Measurements from ENCODE around the gene FHOD1. TPM values are rescaled to one million over a fixed set of nuclear protein-coding genes. Genes with fewer than 3 reads are reported as not detected.

The FHOD1 gene
- total RNA-seq, 1 experiment from 2014 or later = 45.5 TPM

DNA sequence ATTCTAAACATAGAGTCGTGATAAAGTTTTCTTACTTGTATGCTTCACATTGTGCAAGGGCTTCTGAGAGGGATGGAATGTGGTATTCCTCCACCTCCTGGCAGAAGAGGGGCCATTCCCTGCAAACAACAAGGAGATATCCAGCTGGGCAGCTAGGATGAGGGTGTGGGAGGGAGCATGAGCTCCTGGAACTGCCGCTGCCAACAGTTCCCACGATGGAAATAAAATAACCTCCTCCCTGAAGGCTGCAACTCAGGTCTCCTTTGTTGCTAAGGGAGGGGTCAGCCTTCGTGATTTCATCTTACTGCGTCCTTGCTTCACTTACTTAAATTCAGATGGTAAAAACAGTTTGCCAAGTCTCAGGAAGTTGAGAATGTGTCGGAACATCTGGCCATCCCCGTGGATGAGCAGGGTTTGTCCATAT lies 47.7 kb upstream of the FHOD1 start:
- no peaks in the 10 kb centered on the region for H4K20me1 ChIP-seq (ENCODE audit: low read length)
- no peaks in the 10 kb centered on the region for H3F3A ChIP-seq (ENCODE audit: low read length, unreplicated experiment)
- H3K4me3 ChIP-seq (ENCODE audit: low read length) = no peak overlapping the region
- H3K9me2 ChIP-seq (replicated peaks; ENCODE audit: low read length) = no peaks in the 10 kb centered on the region
- no TSS peak for BruUV-seq (replicated peaks)
- no peaks in the 10 kb centered on the region for H3K36me3 ChIP-seq (ENCODE audit: low read depth, low read length)
- no peak overlapping the region for H3K27ac ChIP-seq (ENCODE audit: low read length)
- peaks cover 13% of the 10 kb centered on the region for H3K4me1 ChIP-seq (ENCODE audit: insufficient read depth, low read length)
- H2AFZ ChIP-seq (ENCODE audit: low read length) = no peak overlapping the region
- DNase-seq (no peak), ATAC-seq (no peak)
- TF ChIP-seq EZH2phosphoT487 (IDR thresholded peaks at IDR 0.05; ENCODE audit: borderline replicate concordance, low read length) (no peak), EZH2 (IDR thresholded peaks at IDR 0.05; ENCODE audit: low read length, unreplicated experiment) (no peak)
- TF ChIP-seq, protein P1, sequence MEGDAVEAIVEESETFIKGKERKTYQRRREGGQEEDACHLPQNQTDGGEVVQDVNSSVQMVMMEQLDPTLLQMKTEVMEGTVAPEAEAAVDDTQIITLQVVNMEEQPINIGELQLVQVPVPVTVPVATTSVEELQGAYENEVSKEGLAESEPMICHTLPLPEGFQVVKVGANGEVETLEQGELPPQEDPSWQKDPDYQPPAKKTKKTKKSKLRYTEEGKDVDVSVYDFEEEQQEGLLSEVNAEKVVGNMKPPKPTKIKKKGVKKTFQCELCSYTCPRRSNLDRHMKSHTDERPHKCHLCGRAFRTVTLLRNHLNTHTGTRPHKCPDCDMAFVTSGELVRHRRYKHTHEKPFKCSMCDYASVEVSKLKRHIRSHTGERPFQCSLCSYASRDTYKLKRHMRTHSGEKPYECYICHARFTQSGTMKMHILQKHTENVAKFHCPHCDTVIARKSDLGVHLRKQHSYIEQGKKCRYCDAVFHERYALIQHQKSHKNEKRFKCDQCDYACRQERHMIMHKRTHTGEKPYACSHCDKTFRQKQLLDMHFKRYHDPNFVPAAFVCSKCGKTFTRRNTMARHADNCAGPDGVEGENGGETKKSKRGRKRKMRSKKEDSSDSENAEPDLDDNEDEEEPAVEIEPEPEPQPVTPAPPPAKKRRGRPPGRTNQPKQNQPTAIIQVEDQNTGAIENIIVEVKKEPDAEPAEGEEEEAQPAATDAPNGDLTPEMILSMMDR (conservative IDR thresholded peaks at IDR 0.05; ENCODE audit: low read depth, low read length) = no peak
- no peaks in the 10 kb centered on the region for H3K79me2 ChIP-seq (ENCODE audit: low read length)
- no peaks in the 10 kb centered on the region for H3K27me3 ChIP-seq (ENCODE audit: low read length)
- POLR2A ChIA-PET (ENCODE audit: unreplicated experiment) = no interaction called here
- no peak overlapping the region for H3K9ac ChIP-seq (ENCODE audit: low read length)
- H3K9me3 ChIP-seq (ENCODE audit: low read length) = no peaks in the 10 kb centered on the region
- CTCF ChIA-PET = no interaction called here
- intact Hi-C loops (cut with micrococcal nuclease) = no loop called here
- H3K4me2 ChIP-seq (ENCODE audit: low read length) = no peak overlapping the region

DNA sequence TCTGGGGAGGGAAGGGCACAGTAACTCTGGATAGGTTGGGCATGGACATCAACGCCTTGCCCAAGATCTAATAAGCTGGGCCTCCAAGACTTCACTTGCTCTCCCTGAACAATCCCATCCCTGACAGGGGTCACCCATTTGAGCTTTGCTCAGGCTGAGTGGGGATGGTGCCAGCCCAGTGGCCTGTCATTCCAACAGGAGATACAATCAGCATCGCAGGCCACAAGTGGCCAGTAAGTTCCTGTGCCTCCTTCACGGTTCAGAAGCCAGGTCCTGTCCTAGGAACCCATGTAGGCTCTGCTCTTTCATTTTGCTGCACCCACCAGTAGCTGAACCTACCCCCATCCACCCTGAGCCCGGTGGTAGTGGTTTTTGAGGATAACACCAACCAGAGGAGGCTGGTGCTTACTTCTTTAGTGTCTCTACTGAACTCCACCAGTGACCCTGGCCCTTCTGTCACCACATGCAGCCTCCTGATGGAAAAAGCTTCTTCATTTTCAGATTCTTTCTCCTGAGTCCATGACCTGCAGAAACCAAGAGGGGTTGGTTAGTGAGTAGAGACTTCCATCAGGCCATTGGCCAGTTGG lies 47.0 kb upstream of the FHOD1 start:
- intact Hi-C loops (cut with micrococcal nuclease) = no loop called here
- no peak overlapping the region for H2AFZ ChIP-seq (ENCODE audit: low read length)
- ChIA-PET POLR2A (ENCODE audit: unreplicated experiment) (no interaction called here), CTCF (no interaction called here)
- TF ChIP-seq, protein P1 (conservative IDR thresholded peaks at IDR 0.05; ENCODE audit: low read depth, low read length) = no peak
- no peak for TF ChIP-seq EZH2 (IDR thresholded peaks at IDR 0.05; ENCODE audit: low read length, unreplicated experiment)
- TF ChIP-seq EZH2phosphoT487 (IDR thresholded peaks at IDR 0.05; ENCODE audit: borderline replicate concordance, low read length) = no peak
- no peak overlapping the region for H3K4me2 ChIP-seq (ENCODE audit: low read length)
- BruUV-seq (replicated peaks) = no TSS peak
- peaks cover 13% of the 10 kb centered on the region for H3K4me1 ChIP-seq (ENCODE audit: insufficient read depth, low read length)
- ATAC-seq = no peak
- no peak overlapping the region for H3K27ac ChIP-seq (ENCODE audit: low read length)
- H3K79me2 ChIP-seq (ENCODE audit: low read length) = no peaks in the 10 kb centered on the region
- H4K20me1 ChIP-seq (ENCODE audit: low read length) = no peaks in the 10 kb centered on the region
- no peaks in the 10 kb centered on the region for H3K27me3 ChIP-seq (ENCODE audit: low read length)
- no peaks in the 10 kb centered on the region for H3K9me3 ChIP-seq (ENCODE audit: low read length)
- H3K4me3 ChIP-seq (ENCODE audit: low read length) = no peak overlapping the region
- no peaks in the 10 kb centered on the region for H3K36me3 ChIP-seq (ENCODE audit: low read depth, low read length)
- H3K9ac ChIP-seq (ENCODE audit: low read length) = no peak overlapping the region
- H3K9me2 ChIP-seq (replicated peaks; ENCODE audit: low read length) = no peaks in the 10 kb centered on the region
- DNase-seq = no peak
- no peaks in the 10 kb centered on the region for H3F3A ChIP-seq (ENCODE audit: low read length, unreplicated experiment)

DNA sequence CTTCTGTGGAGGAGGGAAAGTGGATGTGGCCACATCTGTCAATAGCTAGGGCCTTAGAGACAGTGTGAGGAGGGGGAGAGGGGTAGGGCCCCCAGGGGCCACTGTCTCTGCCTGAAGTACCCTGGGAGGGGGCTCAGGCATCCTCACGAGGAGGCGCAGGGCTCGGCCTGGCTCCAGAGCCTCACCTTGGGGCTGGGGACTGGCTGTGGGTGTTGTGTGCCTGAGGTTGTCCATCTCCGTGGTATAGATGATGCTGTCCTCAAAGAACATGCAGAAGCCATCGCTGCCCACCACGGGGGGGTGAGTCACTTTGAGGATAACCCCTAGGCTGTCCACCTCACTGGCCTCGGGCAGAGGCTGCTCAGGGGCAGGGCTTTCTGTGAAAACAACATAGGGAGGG lies 44.2 kb upstream of the FHOD1 start:
- peaks cover 6% of the 10 kb centered on the region for H3K4me1 ChIP-seq (ENCODE audit: insufficient read depth, low read length)
- no peaks in the 10 kb centered on the region for H3K36me3 ChIP-seq (ENCODE audit: low read depth, low read length)
- H3K4me2 ChIP-seq (ENCODE audit: low read length) = no peak overlapping the region
- H3K9ac ChIP-seq (ENCODE audit: low read length) = no peak overlapping the region
- DNase-seq = no peak
- POLR2A ChIA-PET (ENCODE audit: unreplicated experiment) = no interaction called here
- H4K20me1 ChIP-seq (ENCODE audit: low read length) = no peaks in the 10 kb centered on the region
- H2AFZ ChIP-seq (ENCODE audit: low read length) = no peak overlapping the region
- no peaks in the 10 kb centered on the region for H3K9me3 ChIP-seq (ENCODE audit: low read length)
- no peak overlapping the region for H3K4me3 ChIP-seq (ENCODE audit: low read length)
- CTCF ChIA-PET = no interaction called here
- no peak for ATAC-seq
- no peak overlapping the region for H3K27ac ChIP-seq (ENCODE audit: low read length)
- BruUV-seq (replicated peaks) = no TSS peak
- TF ChIP-seq, protein P1 (conservative IDR thresholded peaks at IDR 0.05; ENCODE audit: low read depth, low read length) = no peak
- TF ChIP-seq EZH2phosphoT487 (IDR thresholded peaks at IDR 0.05; ENCODE audit: borderline replicate concordance, low read length) = no peak
- no peak for TF ChIP-seq EZH2 (IDR thresholded peaks at IDR 0.05; ENCODE audit: low read length, unreplicated experiment)
- no peaks in the 10 kb centered on the region for H3F3A ChIP-seq (ENCODE audit: low read length, unreplicated experiment)
- intact Hi-C loops (cut with micrococcal nuclease) = no loop called here
- H3K9me2 ChIP-seq (replicated peaks; ENCODE audit: low read length) = no peaks in the 10 kb centered on the region
- no peaks in the 10 kb centered on the region for H3K79me2 ChIP-seq (ENCODE audit: low read length)
- no peaks in the 10 kb centered on the region for H3K27me3 ChIP-seq (ENCODE audit: low read length)
